Type B pancreatic cell (in vitro differentiated cells): ENCODE results near the gene STRADA. TPM values are rescaled to one million over a fixed set of nuclear protein-coding genes. Genes with fewer than 3 reads are reported as not detected.
A peak's percentile ranks its signal among the peaks of the same experiment; 100 is the strongest.

Source experiments
- DNase-seq: peaks from one replicate; pipeline ENCODE4 v3.0.0; 2021; ENCODE audit warnings: mixed read lengths; ENCODE audit not compliant: unreplicated experiment; ENCODE audit errors: extremely low spot score
- H3K27ac Mint-ChIP-seq: 2 replicates; pipeline ENCODE4 v1.8.0; 2021; ENCODE audit warnings: mild to moderate bottlenecking, mixed read lengths
- H3K27me3 Mint-ChIP-seq: 2 replicates; pipeline ENCODE4 v1.8.0; 2021; ENCODE audit warnings: mixed read lengths
- H3K36me3 Mint-ChIP-seq: 2 replicates; pipeline ENCODE4 v1.8.0; 2021; ENCODE audit warnings: mixed read lengths
- H3K4me1 Mint-ChIP-seq: one replicate; pipeline ENCODE4 v1.8.0; 2021; ENCODE audit warnings: mixed read lengths; ENCODE audit not compliant: unreplicated experiment
- H3K4me3 Mint-ChIP-seq: 2 replicates; pipeline ENCODE4 v1.8.0; 2021; ENCODE audit warnings: mild to moderate bottlenecking, mixed read lengths
- H3K9me3 Mint-ChIP-seq: 2 replicates; pipeline ENCODE4 v1.8.0; 2021; ENCODE audit warnings: mixed read lengths
- CTCF ChIP-seq: fragments of 200-600 bp; sonication (generic); conservative IDR thresholded peaks from 2 replicates; pipeline ENCODE4 v1.5.0; 2021; ENCODE audit warnings: antibody characterized with exemption, mild to moderate bottlenecking
- total RNA-seq: library from RNA; stranded (reverse); gene quantifications from 2 replicates; pipeline ENCODE4 v1.2.1, GENCODE V29; 2021; ENCODE audit warnings: low replicate concordance

The STRADA gene
- total RNA-seq, 1 donor from 2014 or later: 43.9 TPM

GRCh38 chr17:63753215-63753614 lies 11.6 kb upstream of the STRADA start:
- no peak overlapping the region for H3K4me3 Mint-ChIP-seq
- no peak for TF ChIP-seq CTCF
- H3K4me1 Mint-ChIP-seq: no peaks in the 10 kb centered on the region
- H3K27me3 Mint-ChIP-seq: no peaks in the 10 kb centered on the region
- H3K36me3 Mint-ChIP-seq: peaks cover 22% of the 10 kb centered on the region
- DNase-seq: no peak
- H3K9me3 Mint-ChIP-seq: no peaks in the 10 kb centered on the region
- no peak overlapping the region for H3K27ac Mint-ChIP-seq

GRCh38 chr17:63752707-63753106 lies 11.1 kb upstream of the STRADA start:
- H3K9me3 Mint-ChIP-seq: no peaks in the 10 kb centered on the region
- H3K4me3 Mint-ChIP-seq: no peak overlapping the region
- peaks cover 22% of the 10 kb centered on the region for H3K36me3 Mint-ChIP-seq
- H3K27ac Mint-ChIP-seq: no peak overlapping the region
- DNase-seq: no peak
- H3K4me1 Mint-ChIP-seq: no peaks in the 10 kb centered on the region
- H3K27me3 Mint-ChIP-seq: no peaks in the 10 kb centered on the region
- TF ChIP-seq CTCF: no peak

- H3K36me3 Mint-ChIP-seq: peaks cover 26% of the 10 kb centered on the region
- no peak overlapping the region for H3K4me3 Mint-ChIP-seq
- no peaks in the 10 kb centered on the region for H3K4me1 Mint-ChIP-seq
- H3K27me3 Mint-ChIP-seq: no peaks in the 10 kb centered on the region
- H3K9me3 Mint-ChIP-seq: no peaks in the 10 kb centered on the region
- no peak for TF ChIP-seq CTCF
- no peak for DNase-seq
- no peak overlapping the region for H3K27ac Mint-ChIP-seq
Measured at GRCh38 chr17:63751806-63752205, 10.2 kb upstream of the STRADA start.

- peaks cover 6% of the 10 kb centered on the region for H3K36me3 Mint-ChIP-seq
- H3K4me1 Mint-ChIP-seq: peaks cover 4% of the 10 kb centered on the region
- no peaks in the 10 kb centered on the region for H3K27me3 Mint-ChIP-seq
- peak overlapping the region; percentile 94 for H3K4me3 Mint-ChIP-seq
- H3K9me3 Mint-ChIP-seq: no peaks in the 10 kb centered on the region
- H3K27ac Mint-ChIP-seq: peak overlapping the region; percentile 95
- DNase-seq: no peak
- no peak for TF ChIP-seq CTCF
Measured at GRCh38 chr17:63741143-63741407, 524 bp downstream of the STRADA start.

- TF ChIP-seq CTCF: no peak
- Mint-ChIP-seq H3K9me3 (no peaks in the 10 kb centered on the region), H3K4me3 (peak overlapping the region; percentile 94), H3K27me3 (no peaks in the 10 kb centered on the region), H3K4me1 (peaks cover 4% of the 10 kb centered on the region), H3K36me3 (peaks cover 2% of the 10 kb centered on the region), H3K27ac (peak overlapping the region; percentile 95)
- no peak for DNase-seq
Measured at GRCh38 chr17:63740464-63741142, 996 bp downstream of the STRADA start.

DNA sequence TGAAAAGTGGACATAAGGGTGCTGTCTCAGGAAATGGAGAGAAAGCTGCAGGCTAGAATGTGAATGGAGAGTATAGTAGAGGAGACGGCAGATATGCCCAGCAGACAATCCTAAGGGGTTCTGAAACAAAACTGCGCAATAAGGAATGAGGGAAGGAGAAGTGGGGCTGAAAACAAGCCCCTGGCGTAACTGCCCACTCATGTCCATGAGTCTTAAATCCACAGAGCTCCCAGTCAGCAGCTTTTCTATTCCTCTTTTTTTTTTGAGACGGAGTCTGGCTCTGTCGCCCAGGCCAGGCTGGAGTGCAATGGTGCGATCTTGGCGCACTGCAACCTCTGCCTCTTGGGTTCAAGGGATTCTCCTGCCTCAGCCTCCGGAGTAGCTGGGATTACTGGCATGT lies 5.9 kb downstream of the STRADA start:
- no peaks in the 10 kb centered on the region for H3K9me3 Mint-ChIP-seq
- H3K4me3 Mint-ChIP-seq: no peak overlapping the region
- H3K36me3 Mint-ChIP-seq: no peaks in the 10 kb centered on the region
- no peak overlapping the region for H3K27ac Mint-ChIP-seq
- H3K27me3 Mint-ChIP-seq: no peaks in the 10 kb centered on the region
- TF ChIP-seq CTCF: no peak
- peaks cover 3% of the 10 kb centered on the region for H3K4me1 Mint-ChIP-seq
- DNase-seq: no peak
